Central memory CD8-positive, alpha-beta T cell (primary cell): Measurements from ENCODE around the gene MYO1D.
A peak's percentile ranks its signal among the peaks of the same experiment; 100 is the strongest.

Experiments
- ATAC-seq: fragments of 150-1000 bp; cut with Tn5 transposase; replicated peaks from 2 replicates; pipeline ENCODE4 v1.10.0; 2022; ENCODE audit warnings: mild to moderate bottlenecking, moderate FRiP score, moderate number of reproducible peaks; ENCODE audit not compliant: poor library complexity, severe bottlenecking; ENCODE audit errors: extremely low read depth
- DNase-seq, 2 donors: peaks; one replicate each; pipeline ENCODE4 v3.0.0; 2021; ENCODE audit warnings: low spot score in 2 of 2
- H3K27ac Mint-ChIP-seq: one replicate; pipeline ENCODE4 v1.8.0; 2022; ENCODE audit warnings: low read depth, mild to moderate bottlenecking, moderate library complexity, mixed read lengths
- H3K27me3 Mint-ChIP-seq: one replicate; pipeline ENCODE4 v1.8.0; 2022; ENCODE audit warnings: mixed read lengths
- H3K36me3 Mint-ChIP-seq: one replicate; pipeline ENCODE4 v1.8.0; 2022; ENCODE audit warnings: mild to moderate bottlenecking, moderate library complexity, mixed read lengths; ENCODE audit not compliant: insufficient read depth
- H3K4me1 Mint-ChIP-seq: one replicate; pipeline ENCODE4 v1.8.0; 2022; ENCODE audit warnings: mixed read lengths
- H3K4me3 Mint-ChIP-seq: one replicate; pipeline ENCODE4 v1.8.0; 2022; ENCODE audit warnings: mild to moderate bottlenecking, moderate library complexity, mixed read lengths
- H3K9me3 Mint-ChIP-seq: one replicate; pipeline ENCODE4 v1.8.0; 2022; ENCODE audit warnings: mixed read lengths

The MYO1D gene

GRCh38 chr17:32520737-32521404, 356.1 kb downstream of the MYO1D start:
- Mint-ChIP-seq H3K9me3 (no peaks in the 10 kb centered on the region), H3K27me3 (no peaks in the 10 kb centered on the region), H3K27ac (peak overlapping the region; percentile 89), H3K4me3 (peak overlapping the region; percentile 69), H3K4me1 (peaks cover 65% of the 10 kb centered on the region), H3K36me3 (no peaks in the 10 kb centered on the region)
- DNase-seq (no peak), ATAC-seq (no peak)

GRCh38 chr17:32520104-32520701, 356.7 kb downstream of the MYO1D start:
- peak in 1 of 2 donors; percentile 47 for DNase-seq
- peak overlapping the region; percentile 69 for H3K4me3 Mint-ChIP-seq
- H3K9me3 Mint-ChIP-seq, result no peaks in the 10 kb centered on the region
- H3K27me3 Mint-ChIP-seq, result no peaks in the 10 kb centered on the region
- peak; percentile 44 for ATAC-seq
- H3K4me1 Mint-ChIP-seq, result peaks cover 70% of the 10 kb centered on the region
- no peaks in the 10 kb centered on the region for H3K36me3 Mint-ChIP-seq
- peak overlapping the region; percentile 89 for H3K27ac Mint-ChIP-seq

GRCh38 chr17:32519228-32520103, 357.5 kb downstream of the MYO1D start:
- DNase-seq (peak in 1 of 2 donors; percentile 57), ATAC-seq (peak; percentile 57)
- Mint-ChIP-seq H3K4me1 (peaks cover 70% of the 10 kb centered on the region), H3K4me3 (peak overlapping the region; percentile 69), H3K27me3 (no peaks in the 10 kb centered on the region), H3K9me3 (no peaks in the 10 kb centered on the region), H3K27ac (peak overlapping the region; percentile 89), H3K36me3 (no peaks in the 10 kb centered on the region)

GRCh38 chr17:32518646-32519227, 358.2 kb downstream of the MYO1D start:
- no peak for DNase-seq
- Mint-ChIP-seq H3K9me3 (no peaks in the 10 kb centered on the region), H3K4me3 (peak overlapping the region; percentile 69), H3K36me3 (no peaks in the 10 kb centered on the region), H3K27ac (peak overlapping the region; percentile 89), H3K27me3 (no peaks in the 10 kb centered on the region), H3K4me1 (peaks cover 64% of the 10 kb centered on the region)
- no peak for ATAC-seq

- DNase-seq (no peak), ATAC-seq (no peak)
- H3K27ac Mint-ChIP-seq, result peak overlapping the region; percentile 89
- H3K36me3 Mint-ChIP-seq, result no peaks in the 10 kb centered on the region
- no peaks in the 10 kb centered on the region for H3K27me3 Mint-ChIP-seq
- H3K4me3 Mint-ChIP-seq, result peak overlapping the region; percentile 69
- no peaks in the 10 kb centered on the region for H3K9me3 Mint-ChIP-seq
- H3K4me1 Mint-ChIP-seq, result peaks cover 62% of the 10 kb centered on the region
Observed at GRCh38 chr17:32517982-32518381, 358.9 kb downstream of the MYO1D start.

- Mint-ChIP-seq H3K9me3 (no peaks in the 10 kb centered on the region), H3K27me3 (no peaks in the 10 kb centered on the region), H3K27ac (peak overlapping the region; percentile 65), H3K36me3 (no peaks in the 10 kb centered on the region), H3K4me3 (peak overlapping the region; percentile 48), H3K4me1 (peaks cover 55% of the 10 kb centered on the region)
- ATAC-seq (no peak), DNase-seq (no peak)
Observed at GRCh38 chr17:32516940-32517701, 359.8 kb downstream of the MYO1D start.

GRCh38 chr17:32516450-32516849, 360.5 kb downstream of the MYO1D start:
- H3K27me3 Mint-ChIP-seq, result no peaks in the 10 kb centered on the region
- H3K4me3 Mint-ChIP-seq, result no peak overlapping the region
- no peaks in the 10 kb centered on the region for H3K36me3 Mint-ChIP-seq
- H3K9me3 Mint-ChIP-seq, result no peaks in the 10 kb centered on the region
- H3K27ac Mint-ChIP-seq, result peak overlapping the region; percentile 65
- DNase-seq, result no peak
- ATAC-seq, result no peak
- H3K4me1 Mint-ChIP-seq, result peaks cover 59% of the 10 kb centered on the region

GRCh38 chr17:32515677-32516383, 361.1 kb downstream of the MYO1D start:
- DNase-seq (no peak), ATAC-seq (no peak)
- Mint-ChIP-seq H3K36me3 (no peaks in the 10 kb centered on the region), H3K27ac (no peak overlapping the region), H3K4me1 (peaks cover 60% of the 10 kb centered on the region), H3K4me3 (no peak overlapping the region), H3K9me3 (no peaks in the 10 kb centered on the region), H3K27me3 (no peaks in the 10 kb centered on the region)

- Mint-ChIP-seq H3K4me3 (no peak overlapping the region), H3K4me1 (peaks cover 52% of the 10 kb centered on the region), H3K27me3 (no peaks in the 10 kb centered on the region), H3K27ac (no peak overlapping the region), H3K36me3 (no peaks in the 10 kb centered on the region), H3K9me3 (no peaks in the 10 kb centered on the region)
- DNase-seq (no peak), ATAC-seq (no peak)
Observed at GRCh38 chr17:32514606-32515005, 362.3 kb downstream of the MYO1D start.

- DNase-seq (no peak), ATAC-seq (no peak)
- H3K9me3 Mint-ChIP-seq, result no peaks in the 10 kb centered on the region
- H3K27ac Mint-ChIP-seq, result no peak overlapping the region
- no peaks in the 10 kb centered on the region for H3K36me3 Mint-ChIP-seq
- no peak overlapping the region for H3K4me3 Mint-ChIP-seq
- no peaks in the 10 kb centered on the region for H3K27me3 Mint-ChIP-seq
- H3K4me1 Mint-ChIP-seq, result peaks cover 48% of the 10 kb centered on the region
Observed at GRCh38 chr17:32513579-32513978, 363.3 kb downstream of the MYO1D start.

- Mint-ChIP-seq H3K4me1 (peaks cover 43% of the 10 kb centered on the region), H3K9me3 (no peaks in the 10 kb centered on the region), H3K27me3 (no peaks in the 10 kb centered on the region), H3K4me3 (no peak overlapping the region), H3K27ac (no peak overlapping the region), H3K36me3 (no peaks in the 10 kb centered on the region)
- ATAC-seq (no peak), DNase-seq (no peak)
Observed at GRCh38 chr17:32512328-32512727, 364.6 kb downstream of the MYO1D start.
